ENCODE results near the gene TAF4.

The TAF4 gene

DNA sequence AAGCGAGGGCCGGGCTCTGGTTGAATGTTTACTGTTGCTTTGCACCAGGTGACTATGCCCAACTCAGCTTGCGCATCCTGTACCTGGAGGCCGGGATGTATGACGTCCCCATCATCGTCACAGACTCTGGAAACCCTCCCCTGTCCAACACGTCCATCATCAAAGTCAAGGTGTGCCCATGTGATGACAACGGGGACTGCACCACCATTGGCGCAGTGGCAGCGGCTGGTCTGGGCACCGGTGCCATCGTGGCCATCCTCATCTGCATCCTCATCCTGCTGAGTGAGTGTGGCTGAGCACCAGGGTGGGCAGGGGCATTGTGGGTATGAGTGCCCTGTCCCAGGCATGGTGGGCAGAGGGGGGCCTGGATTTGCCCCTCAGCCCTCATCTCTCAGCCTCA is 136.1 kb downstream of the TAF4 start:
- DNase-seq = no peak

DNA sequence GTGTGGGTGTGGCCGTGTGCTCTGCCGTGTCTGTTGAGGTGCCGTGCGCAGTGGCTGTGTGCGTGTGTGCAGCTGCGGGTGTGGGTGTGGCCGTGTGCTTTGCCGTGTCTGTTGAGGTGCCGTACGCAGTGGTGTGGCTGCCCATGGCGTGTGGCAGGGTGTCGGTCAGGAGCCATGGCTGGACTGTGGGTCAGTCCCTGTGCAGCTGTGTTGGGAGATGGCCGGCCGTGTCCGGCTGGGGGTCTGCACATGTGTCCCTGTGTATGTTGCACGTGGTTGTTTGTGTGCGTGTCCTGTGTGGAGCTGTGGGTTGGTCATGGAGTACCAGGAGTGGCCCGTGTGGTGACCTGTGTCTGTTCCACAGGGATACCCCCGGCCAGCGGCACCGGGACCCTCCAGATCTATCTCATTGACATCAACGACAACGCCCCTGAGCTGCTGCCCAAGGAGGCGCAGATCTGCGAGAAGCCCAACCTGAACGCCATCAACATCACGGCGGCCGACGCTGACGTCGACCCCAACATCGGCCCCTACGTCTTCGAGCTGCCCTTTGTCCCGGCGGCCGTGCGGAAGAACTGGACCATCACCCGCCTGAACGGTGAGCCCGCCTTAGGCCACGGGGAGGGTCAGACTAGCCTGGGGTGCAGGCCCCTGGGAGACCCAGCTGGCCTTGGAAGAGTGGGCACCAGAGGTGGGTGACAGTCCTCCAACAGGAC is 137.7 kb downstream of the TAF4 start:
- no peak for DNase-seq

DNA sequence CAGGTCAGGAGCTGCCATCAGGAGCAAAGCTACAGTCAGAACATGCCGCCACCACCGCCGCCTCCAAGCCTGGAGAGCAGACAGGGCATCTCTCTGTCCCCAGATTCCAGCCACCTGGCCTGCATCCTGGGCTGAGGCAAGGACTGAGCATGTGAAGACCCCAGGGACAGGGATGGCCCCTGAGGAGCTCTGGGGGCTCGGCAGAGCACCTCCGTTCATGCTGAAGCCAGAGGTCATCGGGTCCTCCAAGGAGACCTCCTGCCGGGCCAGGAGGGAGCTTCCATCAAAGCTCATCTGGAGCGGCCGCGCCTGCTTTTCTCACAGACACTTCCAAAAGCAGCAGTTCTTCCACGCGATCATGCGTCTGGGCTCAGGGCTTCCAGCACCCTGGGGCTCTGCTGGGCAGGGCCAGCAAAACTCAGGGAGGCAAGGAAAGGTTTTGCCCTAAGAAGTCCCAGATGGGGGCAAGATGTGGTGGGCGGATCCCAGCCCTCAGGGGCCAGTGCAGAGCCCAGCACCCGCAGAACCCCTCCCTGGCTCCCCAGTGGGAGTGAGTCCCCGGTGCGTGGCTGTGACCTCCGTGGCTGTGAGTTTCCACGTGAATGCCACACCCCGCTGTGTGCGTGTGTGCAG is 138.4 kb downstream of the TAF4 start:
- DNase-seq = no peak

DNA sequence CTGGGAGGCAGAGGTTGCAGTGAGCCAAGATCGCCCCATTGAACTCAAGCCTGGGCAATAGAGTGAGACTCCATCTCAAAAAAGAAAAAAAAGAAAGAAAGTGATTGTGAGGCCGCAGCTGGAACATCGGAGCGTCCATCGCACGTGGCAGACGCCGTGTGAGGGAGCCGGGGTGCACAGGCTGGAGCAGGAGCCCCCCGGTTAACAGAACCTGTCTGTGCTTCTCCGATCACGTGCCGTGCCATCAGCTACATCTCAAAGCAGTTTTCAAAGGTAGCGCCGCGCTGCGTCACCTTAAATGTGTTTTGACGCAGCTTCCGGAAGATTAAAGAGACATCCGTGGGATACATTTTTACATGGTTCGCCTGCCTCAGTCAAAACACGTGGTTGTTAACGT is 138.9 kb downstream of the TAF4 start:
- no peak for DNase-seq

DNA sequence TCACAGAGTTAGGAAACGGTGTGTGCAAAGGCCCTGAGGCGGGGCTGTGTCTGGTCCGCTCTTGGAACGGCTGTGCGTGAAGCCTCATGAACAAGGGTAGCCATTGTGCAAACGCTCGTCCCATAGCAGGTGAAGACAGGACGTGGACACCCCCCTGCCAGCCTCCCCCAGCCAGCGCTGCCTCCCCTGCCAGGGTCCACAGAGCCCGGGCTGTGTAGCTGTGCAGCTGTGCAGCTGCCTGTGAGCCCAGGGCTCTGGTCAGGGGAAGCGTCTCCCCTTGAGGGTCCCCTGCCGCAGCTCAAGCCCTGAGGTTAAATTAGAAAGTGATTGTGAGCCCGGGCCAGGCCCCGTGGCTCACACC is 139.4 kb downstream of the TAF4 start:
- no peak for DNase-seq

DNA sequence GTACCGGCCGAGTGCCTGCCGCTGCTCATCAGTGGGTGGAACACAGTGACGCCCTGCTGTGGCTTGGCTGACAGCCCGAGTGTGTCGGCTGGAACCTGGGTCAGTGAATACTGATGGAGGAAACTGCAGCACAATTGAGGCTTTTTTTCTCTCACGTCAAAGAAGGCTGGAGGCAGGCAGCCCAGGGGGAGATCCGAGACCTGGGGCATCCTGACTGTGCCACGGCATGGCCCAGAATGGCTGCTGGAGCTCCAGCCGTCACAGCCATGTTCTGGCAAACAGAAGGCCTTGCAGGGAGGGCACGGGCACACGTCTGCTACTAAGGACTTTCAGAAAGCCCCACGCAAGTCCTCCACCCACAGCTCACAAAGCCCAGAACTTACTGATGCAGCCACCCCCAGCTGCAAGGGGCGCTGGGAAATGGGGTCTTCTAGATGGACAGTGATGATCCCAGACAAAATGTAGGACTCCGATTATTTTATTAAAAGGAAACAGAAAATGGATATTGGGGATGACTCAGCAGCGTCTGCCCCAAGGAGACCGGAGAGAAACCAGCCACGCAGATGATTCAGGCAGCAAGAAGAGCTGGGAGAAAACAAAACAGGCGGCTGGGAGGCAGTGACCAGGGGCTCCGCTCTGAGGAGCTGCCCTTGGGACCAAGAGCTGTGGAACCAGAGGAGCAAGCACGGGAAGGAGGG is 140.0 kb downstream of the TAF4 start:
- DNase-seq = no peak

DNA sequence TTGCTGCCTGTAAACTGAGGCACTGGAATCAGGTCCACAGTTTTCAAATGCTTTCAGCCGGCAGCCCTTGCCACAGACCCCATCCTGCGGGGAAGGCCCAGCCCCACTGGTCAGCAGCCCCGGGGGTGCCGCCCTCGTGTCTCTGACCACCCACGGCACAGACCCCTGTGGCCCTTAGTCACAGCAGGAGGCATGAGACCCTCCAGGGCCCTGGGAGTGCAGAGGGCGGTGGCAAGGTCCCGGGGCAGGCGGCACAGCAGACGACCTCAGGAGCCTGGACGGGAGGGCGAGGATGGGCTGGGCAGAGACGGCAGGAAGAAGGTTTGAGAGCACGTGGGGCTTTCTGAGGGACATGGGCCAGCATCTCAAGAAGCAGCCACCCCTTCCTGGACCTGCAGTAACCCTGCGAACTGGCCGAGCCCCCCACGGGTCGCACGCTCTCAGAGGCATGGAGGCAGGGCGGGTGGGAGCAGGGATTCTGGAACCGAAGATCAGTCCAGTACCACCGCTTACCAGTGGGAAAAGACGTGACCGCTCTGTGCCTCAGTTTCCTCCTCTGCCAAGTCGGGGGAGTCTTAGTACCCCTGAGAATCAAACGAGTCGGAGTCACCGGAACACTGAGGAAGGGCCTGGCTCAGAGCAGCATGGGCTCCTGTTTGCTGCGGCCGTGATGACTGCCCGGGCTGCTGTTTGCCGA is 140.7 kb downstream of the TAF4 start:
- no peak for DNase-seq

Data from left hindlimb (tissue), 1 donor.